ENCODE measurements around the gene CIBAR2. TPM values are rescaled to one million over a fixed set of nuclear protein-coding genes. Genes with fewer than 3 reads are reported as not detected.

Gene CIBAR2
- total and polyA plus RNA-seq, 9 of the 15 experiments (the other 6 are each of a cell fraction or from before 2014, with no cell fraction given), result not detected

DNA sequence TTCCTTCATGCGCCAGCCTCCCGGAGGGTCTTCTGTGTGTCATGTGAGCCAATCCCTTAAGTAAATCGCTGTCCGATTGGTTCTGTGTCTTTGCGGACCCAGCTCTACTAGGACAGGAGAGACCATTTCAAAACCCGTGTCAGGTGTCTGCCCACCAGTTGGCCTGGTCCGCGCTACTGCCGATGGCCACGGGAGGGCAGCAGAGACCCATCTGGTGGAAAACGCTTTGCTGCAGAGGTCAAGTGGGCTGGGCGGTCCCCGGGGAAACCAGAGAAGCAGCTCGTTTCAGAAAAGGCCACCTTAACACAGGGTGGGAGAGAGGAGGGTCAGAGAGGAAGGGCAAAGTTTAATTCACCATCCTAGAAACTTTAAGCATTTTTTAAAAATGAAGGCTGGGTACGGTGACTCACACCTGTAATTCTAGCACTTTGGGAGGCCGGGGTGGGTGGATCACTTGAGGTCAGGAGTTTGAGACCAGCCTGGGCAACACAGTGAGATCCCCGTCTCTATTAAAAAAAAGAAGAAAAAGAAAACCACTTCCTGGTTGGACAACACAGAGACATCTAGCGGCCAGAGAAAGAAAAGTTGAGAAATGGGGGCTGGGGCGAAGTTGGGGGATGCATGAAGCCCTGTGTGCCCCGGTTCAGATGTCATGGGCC, 2.8 kb upstream of the CIBAR2 start (continued):
- peak; percentile 96 for TF ChIP-seq STAG1 (CRISPR knock-in tag; IDR thresholded peaks at IDR 0.05; ENCODE audit: borderline replicate concordance)
- TF ChIP-seq, protein P1, sequence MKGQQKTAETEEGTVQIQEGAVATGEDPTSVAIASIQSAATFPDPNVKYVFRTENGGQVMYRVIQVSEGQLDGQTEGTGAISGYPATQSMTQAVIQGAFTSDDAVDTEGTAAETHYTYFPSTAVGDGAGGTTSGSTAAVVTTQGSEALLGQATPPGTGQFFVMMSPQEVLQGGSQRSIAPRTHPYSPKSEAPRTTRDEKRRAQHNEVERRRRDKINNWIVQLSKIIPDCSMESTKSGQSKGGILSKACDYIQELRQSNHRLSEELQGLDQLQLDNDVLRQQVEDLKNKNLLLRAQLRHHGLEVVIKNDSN (CRISPR knock-in tag; IDR thresholded peaks at IDR 0.05), result peak; percentile 68
- 0 out of 2 replicates have a peak, but pooled peaks have one; percentile 24 for TF ChIP-seq HCFC1 (IDR thresholded peaks at IDR 0.05; ENCODE audit: low read depth, low read length)
- 0 out of 2 replicates have a peak, but pooled peaks have one; percentile 45 for TF ChIP-seq LEF1 (IDR thresholded peaks at IDR 0.05)
- no peak for TF ChIP-seq RBM17 (IDR thresholded peaks at IDR 0.05; ENCODE audit: borderline replicate concordance, low read depth, low read length)
- no peak for TF ChIP-seq SIRT6 (IDR thresholded peaks at IDR 0.05; ENCODE audit: low read depth, low read length)
- TF ChIP-seq, protein P2, sequence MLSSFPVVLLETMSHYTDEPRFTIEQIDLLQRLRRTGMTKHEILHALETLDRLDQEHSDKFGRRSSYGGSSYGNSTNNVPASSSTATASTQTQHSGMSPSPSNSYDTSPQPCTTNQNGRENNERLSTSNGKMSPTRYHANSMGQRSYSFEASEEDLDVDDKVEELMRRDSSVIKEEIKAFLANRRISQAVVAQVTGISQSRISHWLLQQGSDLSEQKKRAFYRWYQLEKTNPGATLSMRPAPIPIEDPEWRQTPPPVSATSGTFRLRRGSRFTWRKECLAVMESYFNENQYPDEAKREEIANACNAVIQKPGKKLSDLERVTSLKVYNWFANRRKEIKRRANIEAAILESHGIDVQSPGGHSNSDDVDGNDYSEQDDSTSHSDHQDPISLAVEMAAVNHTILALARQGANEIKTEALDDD (IDR thresholded peaks at IDR 0.05), result no peak
- peak; percentile 70 for TF ChIP-seq RBM25 (IDR thresholded peaks at IDR 0.05; ENCODE audit: low read depth, low read length, severe bottlenecking)
- TF ChIP-seq STAT5B (CRISPR knock-in tag; IDR thresholded peaks at IDR 0.05), result no peak
- no peak for TF ChIP-seq NFIX (CRISPR knock-in tag; IDR thresholded peaks at IDR 0.05; ENCODE audit: low read depth)
- no peak for TF ChIP-seq ZNF184 (CRISPR knock-in tag; IDR thresholded peaks at IDR 0.05)
- TF ChIP-seq, protein P3, sequence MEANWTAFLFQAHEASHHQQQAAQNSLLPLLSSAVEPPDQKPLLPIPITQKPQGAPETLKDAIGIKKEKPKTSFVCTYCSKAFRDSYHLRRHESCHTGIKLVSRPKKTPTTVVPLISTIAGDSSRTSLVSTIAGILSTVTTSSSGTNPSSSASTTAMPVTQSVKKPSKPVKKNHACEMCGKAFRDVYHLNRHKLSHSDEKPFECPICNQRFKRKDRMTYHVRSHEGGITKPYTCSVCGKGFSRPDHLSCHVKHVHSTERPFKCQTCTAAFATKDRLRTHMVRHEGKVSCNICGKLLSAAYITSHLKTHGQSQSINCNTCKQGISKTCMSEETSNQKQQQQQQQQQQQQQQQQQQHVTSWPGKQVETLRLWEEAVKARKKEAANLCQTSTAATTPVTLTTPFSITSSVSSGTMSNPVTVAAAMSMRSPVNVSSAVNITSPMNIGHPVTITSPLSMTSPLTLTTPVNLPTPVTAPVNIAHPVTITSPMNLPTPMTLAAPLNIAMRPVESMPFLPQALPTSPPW (CRISPR knock-in tag; IDR thresholded peaks at IDR 0.05), result peak; percentile 59
- TF ChIP-seq TGIF2 (CRISPR knock-in tag; IDR thresholded peaks at IDR 0.05), result no peak
- peak; percentile 79; the same call in 1 of the 2 replicates for TF ChIP-seq NFATC3 (IDR thresholded peaks at IDR 0.05)
- TF ChIP-seq ARID2 (IDR thresholded peaks at IDR 0.05), result peak; percentile 86
- TF ChIP-seq, protein P4, sequence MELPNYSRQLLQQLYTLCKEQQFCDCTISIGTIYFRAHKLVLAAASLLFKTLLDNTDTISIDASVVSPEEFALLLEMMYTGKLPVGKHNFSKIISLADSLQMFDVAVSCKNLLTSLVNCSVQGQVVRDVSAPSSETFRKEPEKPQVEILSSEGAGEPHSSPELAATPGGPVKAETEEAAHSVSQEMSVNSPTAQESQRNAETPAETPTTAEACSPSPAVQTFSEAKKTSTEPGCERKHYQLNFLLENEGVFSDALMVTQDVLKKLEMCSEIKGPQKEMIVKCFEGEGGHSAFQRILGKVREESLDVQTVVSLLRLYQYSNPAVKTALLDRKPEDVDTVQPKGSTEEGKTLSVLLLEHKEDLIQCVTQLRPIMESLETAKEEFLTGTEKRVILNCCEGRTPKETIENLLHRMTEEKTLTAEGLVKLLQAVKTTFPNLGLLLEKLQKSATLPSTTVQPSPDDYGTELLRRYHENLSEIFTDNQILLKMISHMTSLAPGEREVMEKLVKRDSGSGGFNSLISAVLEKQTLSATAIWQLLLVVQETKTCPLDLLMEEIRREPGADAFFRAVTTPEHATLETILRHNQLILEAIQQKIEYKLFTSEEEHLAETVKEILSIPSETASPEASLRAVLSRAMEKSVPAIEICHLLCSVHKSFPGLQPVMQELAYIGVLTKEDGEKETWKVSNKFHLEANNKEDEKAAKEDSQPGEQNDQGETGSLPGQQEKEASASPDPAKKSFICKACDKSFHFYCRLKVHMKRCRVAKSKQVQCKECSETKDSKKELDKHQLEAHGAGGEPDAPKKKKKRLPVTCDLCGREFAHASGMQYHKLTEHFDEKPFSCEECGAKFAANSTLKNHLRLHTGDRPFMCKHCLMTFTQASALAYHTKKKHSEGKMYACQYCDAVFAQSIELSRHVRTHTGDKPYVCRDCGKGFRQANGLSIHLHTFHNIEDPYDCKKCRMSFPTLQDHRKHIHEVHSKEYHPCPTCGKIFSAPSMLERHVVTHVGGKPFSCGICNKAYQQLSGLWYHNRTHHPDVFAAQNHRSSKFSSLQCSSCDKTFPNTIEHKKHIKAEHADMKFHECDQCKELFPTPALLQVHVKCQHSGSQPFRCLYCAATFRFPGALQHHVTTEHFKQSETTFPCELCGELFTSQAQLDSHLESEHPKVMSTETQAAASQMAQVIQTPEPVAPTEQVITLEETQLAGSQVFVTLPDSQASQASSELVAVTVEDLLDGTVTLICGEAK (IDR thresholded peaks at IDR 0.05), result peak; percentile 53
- TF ChIP-seq, protein P4 (CRISPR knock-in tag; IDR thresholded peaks at IDR 0.05), result no peak

All from K562 (cell line).